Measurements from ENCODE around the gene PHAF1. TPM values are rescaled to one million over a fixed set of nuclear protein-coding genes. Genes with fewer than 3 reads are reported as not detected.
"Not testable (repeated sequence)": the region's sequence is repeated elsewhere in the genome, so short reads cannot be mapped to it uniquely, and the experiment has no call there.

The PHAF1 gene
- polyA plus RNA-seq, 3 donors: 20.7 to 29.5 (median 28.7) TPM

- DNase-seq: no peak
Measured at GRCh38 chr16:67101311-67102082, 8.2 kb upstream of the PHAF1 start.

GRCh38 chr16:67104061-67104460, 5.7 kb upstream of the PHAF1 start:
- DNase-seq: peak; percentile 44

- DNase-seq: no peak
Measured at GRCh38 chr16:67104845-67105244, 4.9 kb upstream of the PHAF1 start.

GRCh38 chr16:67105246-67105645, 4.5 kb upstream of the PHAF1 start:
- DNase-seq: no peak

- no peak for DNase-seq
Measured at GRCh38 chr16:67105881-67106280, 3.9 kb upstream of the PHAF1 start.

- no peak for DNase-seq
Measured at GRCh38 chr16:67108489-67108888, 1.3 kb upstream of the PHAF1 start.

- no peak for DNase-seq
Measured at GRCh38 chr16:67108931-67109406, 772 bp upstream of the PHAF1 start.

GRCh38 chr16:67111951-67112444, 2.3 kb downstream of the PHAF1 start:
- DNase-seq: no peak

- DNase-seq: no peak
Measured at GRCh38 chr16:67112591-67113399, 3.1 kb downstream of the PHAF1 start.

GRCh38 chr16:67114793-67115192, 5.1 kb downstream of the PHAF1 start:
- DNase-seq: no peak

- DNase-seq: no peak
Measured at GRCh38 chr16:67115639-67116038, 5.9 kb downstream of the PHAF1 start.

GRCh38 chr16:67116388-67117311, 6.9 kb downstream of the PHAF1 start:
- DNase-seq: no peak

- no peak for DNase-seq
Measured at GRCh38 chr16:67117716-67118115, 8.0 kb downstream of the PHAF1 start.

GRCh38 chr16:67120025-67120424, 10.3 kb downstream of the PHAF1 start:
- DNase-seq: no peak

- not testable (repeated sequence) for DNase-seq
Measured at GRCh38 chr16:67122799-67123198, 13.1 kb downstream of the PHAF1 start.

- DNase-seq: no peak
Measured at GRCh38 chr16:67128417-67128816, 18.7 kb downstream of the PHAF1 start.

- DNase-seq: no peak
Measured at GRCh38 chr16:67128887-67129286, 19.1 kb downstream of the PHAF1 start.

- DNase-seq: no peak
Measured at GRCh38 chr16:67129422-67129821, 19.7 kb downstream of the PHAF1 start.

- no peak for DNase-seq
Measured at GRCh38 chr16:67137605-67138004, 27.9 kb downstream of the PHAF1 start.

GRCh38 chr16:67141391-67141790, 31.6 kb downstream of the PHAF1 start:
- no peak for DNase-seq

- DNase-seq: no peak
Measured at GRCh38 chr16:67142342-67142741, 32.6 kb downstream of the PHAF1 start.

GRCh38 chr16:67144943-67145342, 35.2 kb downstream of the PHAF1 start:
- no peak for DNase-seq
